Breast epithelium (tissue), 4 donors: ENCODE measurements around the gene RAX. TPM values are rescaled to one million over a fixed set of nuclear protein-coding genes. Genes with fewer than 3 reads are reported as not detected.
A peak's percentile ranks its signal among the peaks of the same experiment; 100 is the strongest.

Experiments
- DNase-seq, 2 donors: peaks; one replicate each; pipeline ENCODE4 v3.0.0-alpha.2; 2019; ENCODE audit warnings: low spot score in 2 of 2
- H3K27ac ChIP-seq, 2 donors: fragments of 200-600 bp; sonication (generic) in 1 of 2; one replicate each; pipeline ENCODE4 v1.5.1; 2016 to 2019; ENCODE audit warnings: mild to moderate bottlenecking in 1 of 2
- H3K27me3 ChIP-seq, 2 donors: fragments of 200-600 bp; sonication (generic) in 1 of 2; one replicate each; pipeline versions ENCODE4 v1.5.1 to v1.6.0; 2017 to 2019; ENCODE audit warnings: control low read depth in 1 of 2, mild to moderate bottlenecking in 1 of 2
- H3K36me3 ChIP-seq: fragments of 200-600 bp; one replicate; pipeline ENCODE4 v1.5.1; 2019
- H3K4me1 ChIP-seq, 2 donors: fragments of 200-600 bp; sonication (generic); one replicate each; pipeline ENCODE4 v1.5.1; 2016 to 2019; ENCODE audit warnings: control low read depth in 1 of 2
- H3K4me3 ChIP-seq, 3 donors: fragments of 200-600 bp; sonication (generic); 1 replicate in 2 of 3; 2 replicates in 1 of 3; pipeline ENCODE4 v1.5.1; 2016 to 2019; ENCODE audit warnings: mild to moderate bottlenecking in 3 of 3, moderate library complexity in 2 of 3
- H3K9me3 ChIP-seq, 2 donors: fragments of 200-600 bp; sonication (generic) in 1 of 2; one replicate each; pipeline ENCODE4 v1.5.1; 2016 to 2019; ENCODE audit warnings: control low read depth in 1 of 2
- POLR2A ChIP-seq: fragments of 450-650 bp; IDR thresholded peaks from one replicate; pipeline ENCODE4 v1.6.1; 2016; ENCODE audit warnings: antibody characterized with exemption, mild to moderate bottlenecking, moderate library complexity
- POLR2AphosphoS5 ChIP-seq, 3 donors: sonication (generic); formaldehyde crosslinking; IDR thresholded peaks; one replicate each; pipeline ENCODE4 v1.6.1; 2017; ENCODE audit warnings: antibody characterized with exemption in 3 of 3
- intact Hi-C: fragments of 100-400 bp; cut with DNase I; formaldehyde crosslinking; loops from one replicate; pipeline ENCODE4 v1.15.1; 2023; ENCODE audit warnings: low total_unique reads
- total RNA-seq, 3 donors: library from RNA; depleted of rRNA; stranded (reverse); fragments of >200 nt; gene quantifications; one replicate each; pipeline ENCODE4 v1.1.0, GENCODE V29; 2016
- TF ChIP-seq, protein P1 (sequence below), 3 donors: fragments of 450-650 bp; IDR thresholded peaks; one replicate each; pipeline ENCODE4 v1.5.1; 2016 to 2017; ENCODE audit warnings: antibody characterized with exemption in 3 of 3, mild to moderate bottlenecking in 3 of 3, moderate library complexity in 3 of 3

Gene RAX
- total RNA-seq, 3 donors from 2014 or later, result not detected

DNA sequence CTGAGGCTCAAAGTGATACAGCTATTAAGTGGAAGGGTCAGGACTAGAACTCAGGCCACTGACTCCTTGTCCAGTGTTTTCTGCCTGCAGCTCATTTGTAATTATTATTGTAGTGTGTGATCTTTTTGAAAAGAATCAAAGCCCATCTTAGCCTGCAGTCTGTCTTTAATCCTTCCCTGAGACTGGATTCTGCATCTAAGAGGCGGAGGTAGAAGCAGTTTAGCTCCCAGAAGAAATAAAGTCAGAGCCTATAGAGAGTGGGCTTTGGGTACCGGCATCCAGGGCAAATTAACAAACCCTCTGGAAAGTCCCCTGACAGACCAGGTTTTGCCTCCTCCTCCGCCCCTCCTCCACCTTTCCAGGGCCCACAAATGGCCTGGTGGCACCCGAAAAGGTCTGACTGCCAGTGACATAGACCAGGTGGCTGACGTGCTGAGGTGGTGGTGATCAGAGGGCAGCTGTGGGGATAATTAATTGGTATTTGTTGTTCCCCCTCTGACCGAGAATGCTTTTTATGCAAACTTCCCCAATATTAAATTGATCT is 2.2 kb upstream of the RAX start:
- Histone ChIP-seq H3K4me1 (no peaks in the 10 kb centered on the region), H3K27me3 (peaks cover 11 to 80% of the 10 kb centered on the region in 2 donors), H3K9me3 (no peaks in the 10 kb centered on the region), H3K36me3 (no peaks in the 10 kb centered on the region), H3K27ac (no peak overlapping the region), H3K4me3 (no peak overlapping the region)
- no peak for TF ChIP-seq POLR2A
- TF ChIP-seq, protein P1, sequence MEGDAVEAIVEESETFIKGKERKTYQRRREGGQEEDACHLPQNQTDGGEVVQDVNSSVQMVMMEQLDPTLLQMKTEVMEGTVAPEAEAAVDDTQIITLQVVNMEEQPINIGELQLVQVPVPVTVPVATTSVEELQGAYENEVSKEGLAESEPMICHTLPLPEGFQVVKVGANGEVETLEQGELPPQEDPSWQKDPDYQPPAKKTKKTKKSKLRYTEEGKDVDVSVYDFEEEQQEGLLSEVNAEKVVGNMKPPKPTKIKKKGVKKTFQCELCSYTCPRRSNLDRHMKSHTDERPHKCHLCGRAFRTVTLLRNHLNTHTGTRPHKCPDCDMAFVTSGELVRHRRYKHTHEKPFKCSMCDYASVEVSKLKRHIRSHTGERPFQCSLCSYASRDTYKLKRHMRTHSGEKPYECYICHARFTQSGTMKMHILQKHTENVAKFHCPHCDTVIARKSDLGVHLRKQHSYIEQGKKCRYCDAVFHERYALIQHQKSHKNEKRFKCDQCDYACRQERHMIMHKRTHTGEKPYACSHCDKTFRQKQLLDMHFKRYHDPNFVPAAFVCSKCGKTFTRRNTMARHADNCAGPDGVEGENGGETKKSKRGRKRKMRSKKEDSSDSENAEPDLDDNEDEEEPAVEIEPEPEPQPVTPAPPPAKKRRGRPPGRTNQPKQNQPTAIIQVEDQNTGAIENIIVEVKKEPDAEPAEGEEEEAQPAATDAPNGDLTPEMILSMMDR (IDR thresholded peaks at IDR 0.05), result no peak
- TF ChIP-seq POLR2AphosphoS5 (IDR thresholded peaks at IDR 0.05), result no peak
- no peak for DNase-seq
- intact Hi-C loops, result no loop called here

DNA sequence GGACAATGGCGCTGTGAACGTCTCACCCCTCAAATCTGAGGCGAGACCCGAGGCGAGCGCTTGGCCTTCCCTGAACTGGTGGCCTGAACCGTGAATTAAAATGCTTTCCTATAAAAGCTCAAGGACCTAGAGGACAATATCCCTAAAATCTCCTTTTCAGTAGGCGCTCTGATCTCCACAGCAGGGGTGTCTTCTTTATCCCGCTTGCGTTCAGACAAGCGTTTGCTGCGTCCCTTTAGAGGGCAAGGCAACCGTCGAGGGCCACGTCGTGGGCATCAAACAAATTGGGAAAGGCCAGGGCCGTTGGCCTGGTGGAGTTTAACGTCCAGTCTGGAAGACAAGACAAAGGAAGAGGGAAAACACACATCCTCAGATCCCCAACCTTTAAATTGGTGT is 1.3 kb upstream of the RAX start:
- Histone ChIP-seq H3K36me3 (no peaks in the 10 kb centered on the region), H3K27ac (no peak overlapping the region), H3K9me3 (no peaks in the 10 kb centered on the region), H3K27me3 (peaks cover 11 to 83% of the 10 kb centered on the region in 2 donors), H3K4me1 (no peaks in the 10 kb centered on the region), H3K4me3 (no peak overlapping the region)
- DNase-seq, result no peak
- intact Hi-C loops, result loop anchor here (5.0 kb wide), 1 partner anchor 413 kb away; no protein-coding TSS in a partner anchor
- TF ChIP-seq, protein P1 (IDR thresholded peaks at IDR 0.05), result no peak
- TF ChIP-seq POLR2AphosphoS5 (IDR thresholded peaks at IDR 0.05), result no peak
- no peak for TF ChIP-seq POLR2A

DNA sequence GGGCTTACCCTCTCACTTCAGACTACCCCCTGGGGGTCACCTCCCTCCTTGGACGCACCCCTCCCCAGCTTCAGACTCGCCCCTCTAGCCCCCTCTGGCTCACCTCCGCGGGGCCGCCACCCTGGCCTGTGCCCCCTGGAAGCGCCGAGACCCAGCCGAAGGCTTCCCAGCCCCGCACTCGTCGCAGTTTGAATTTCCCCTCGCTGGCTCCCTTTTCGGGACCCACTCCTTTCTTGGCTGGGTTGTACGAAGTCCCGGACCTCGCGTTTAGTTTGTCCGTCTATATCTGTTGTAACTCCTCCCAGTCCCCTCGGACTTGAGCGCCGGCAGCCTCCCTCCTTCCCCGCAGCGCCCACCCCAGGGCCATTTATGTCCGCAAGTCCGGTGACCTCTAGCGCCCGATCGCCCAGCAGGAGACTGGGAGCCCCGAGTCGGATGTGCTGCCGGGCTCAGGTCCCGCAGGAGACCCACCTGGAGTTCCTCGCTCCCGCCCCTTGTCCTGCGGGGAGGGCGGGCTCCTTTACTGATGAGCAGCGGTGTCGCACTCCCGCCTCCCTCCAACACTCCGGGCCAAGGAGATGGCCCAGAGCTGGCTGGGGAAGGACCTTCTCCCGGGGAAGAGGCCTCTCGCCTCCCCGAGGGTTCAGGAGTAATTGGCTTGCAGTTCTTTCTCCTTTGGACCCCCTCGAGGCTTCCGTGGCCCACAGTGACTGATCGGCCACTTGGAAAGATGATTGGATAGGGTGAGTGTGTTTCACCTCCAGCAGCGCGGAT is 692 bp upstream of the RAX start:
- H3K4me1 ChIP-seq, result no peaks in the 10 kb centered on the region
- no peak for DNase-seq
- H3K36me3 ChIP-seq, result no peaks in the 10 kb centered on the region
- intact Hi-C loops, result loop anchor here (5.0 kb wide), 1 partner anchor 413 kb away; no protein-coding TSS in a partner anchor
- TF ChIP-seq POLR2AphosphoS5 (IDR thresholded peaks at IDR 0.05) (no peak), POLR2A (no peak)
- TF ChIP-seq, protein P1 (IDR thresholded peaks at IDR 0.05), result no peak
- H3K9me3 ChIP-seq, result no peaks in the 10 kb centered on the region
- peak overlapping the region in 2 of 3 donors; percentile 29 to 57 for H3K4me3 ChIP-seq
- H3K27me3 ChIP-seq, result peaks cover 11 to 84% of the 10 kb centered on the region in 2 donors
- no peak overlapping the region for H3K27ac ChIP-seq

DNA sequence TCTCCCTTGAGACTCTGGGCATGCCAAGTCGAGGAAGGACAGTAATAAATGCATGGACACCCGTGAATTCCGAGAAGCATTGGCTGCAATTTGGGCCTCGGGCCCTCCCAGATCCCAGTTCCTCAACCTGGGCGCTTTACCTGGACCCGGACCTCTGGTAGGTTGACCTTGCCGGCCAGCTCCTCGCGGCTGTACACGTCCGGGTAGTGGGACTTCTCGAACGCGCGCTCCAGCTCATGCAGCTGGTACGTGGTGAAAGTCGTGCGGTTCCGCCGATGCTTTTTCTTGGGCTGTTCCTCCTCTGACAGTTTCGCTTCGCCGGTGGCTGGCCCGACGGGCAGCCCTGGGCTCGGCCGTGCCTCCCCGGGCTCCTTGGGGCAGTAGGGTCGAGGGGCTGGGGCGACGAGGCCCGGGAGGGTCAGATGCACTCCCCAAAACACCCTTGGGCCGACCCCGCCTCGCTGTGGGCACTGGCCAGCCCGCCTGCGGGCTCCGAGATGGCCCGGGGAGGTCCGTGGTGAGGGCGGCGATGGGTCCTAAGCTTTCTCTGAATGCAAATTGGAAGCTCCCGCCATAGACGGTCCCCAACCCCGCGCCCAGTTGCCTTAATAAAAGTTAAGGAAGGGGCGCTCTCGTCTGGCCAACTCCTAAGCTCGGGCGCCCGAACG is 899 bp downstream of the RAX start:
- intact Hi-C loops, result loop anchor here (5.0 kb wide), 1 partner anchor 415 kb away; no protein-coding TSS in a partner anchor
- Histone ChIP-seq H3K27me3 (peaks cover 11 to 94% of the 10 kb centered on the region in 2 donors), H3K36me3 (no peaks in the 10 kb centered on the region), H3K9me3 (no peaks in the 10 kb centered on the region), H3K27ac (no peak overlapping the region), H3K4me3 (peak overlapping the region; percentile 28 to 57 (median 29)), H3K4me1 (no peaks in the 10 kb centered on the region)
- no peak for DNase-seq
- TF ChIP-seq POLR2A (no peak), POLR2AphosphoS5 (IDR thresholded peaks at IDR 0.05) (no peak)
- TF ChIP-seq, protein P1 (IDR thresholded peaks at IDR 0.05), result no peak
